GM21367 (cell line): ENCODE measurements around the gene SIDT2.
"Not testable (repeated sequence)": the region's sequence is repeated elsewhere in the genome, so short reads cannot be mapped to it uniquely, and the experiment has no call there.

Source experiments
- ATAC-seq: cut with Tn5 transposase; IDR thresholded peaks from one replicate; pipeline ENCODE4 v1.9.1; 2021; ENCODE audit not compliant: unreplicated experiment

Gene SIDT2

DNA sequence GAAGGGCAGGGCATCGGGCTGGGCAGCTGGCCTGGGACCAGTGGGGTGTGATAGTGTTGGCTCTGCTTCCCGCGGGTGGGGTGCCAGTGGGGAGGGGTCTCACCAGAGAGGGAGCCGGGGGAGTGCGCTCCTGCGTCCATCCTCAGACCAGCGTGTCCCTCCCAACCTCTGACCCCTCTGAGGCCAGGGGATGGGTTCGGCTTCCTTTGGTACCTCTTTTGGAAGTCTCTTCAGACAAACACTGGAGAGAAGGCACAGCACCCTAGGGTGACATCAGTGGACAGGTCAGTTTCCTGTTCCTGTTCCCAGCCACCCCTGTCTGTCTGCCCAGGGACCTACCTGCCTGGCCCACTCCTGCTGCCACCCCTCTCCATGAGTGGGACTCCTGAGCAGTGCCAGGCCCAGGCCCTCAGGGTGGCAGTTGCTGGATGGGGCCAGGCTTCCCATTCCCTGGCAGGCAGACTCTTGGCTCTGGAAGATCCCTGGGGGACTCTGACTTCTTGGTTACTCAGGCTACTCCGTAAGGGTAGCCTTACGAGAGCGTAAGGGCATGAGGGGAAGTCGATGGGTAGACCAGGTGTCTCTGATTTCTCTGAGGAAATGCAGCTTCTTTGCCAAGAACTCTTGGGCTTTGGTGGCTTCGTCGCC, 23.2 kb downstream of the SIDT2 start:
- no peak for ATAC-seq

DNA sequence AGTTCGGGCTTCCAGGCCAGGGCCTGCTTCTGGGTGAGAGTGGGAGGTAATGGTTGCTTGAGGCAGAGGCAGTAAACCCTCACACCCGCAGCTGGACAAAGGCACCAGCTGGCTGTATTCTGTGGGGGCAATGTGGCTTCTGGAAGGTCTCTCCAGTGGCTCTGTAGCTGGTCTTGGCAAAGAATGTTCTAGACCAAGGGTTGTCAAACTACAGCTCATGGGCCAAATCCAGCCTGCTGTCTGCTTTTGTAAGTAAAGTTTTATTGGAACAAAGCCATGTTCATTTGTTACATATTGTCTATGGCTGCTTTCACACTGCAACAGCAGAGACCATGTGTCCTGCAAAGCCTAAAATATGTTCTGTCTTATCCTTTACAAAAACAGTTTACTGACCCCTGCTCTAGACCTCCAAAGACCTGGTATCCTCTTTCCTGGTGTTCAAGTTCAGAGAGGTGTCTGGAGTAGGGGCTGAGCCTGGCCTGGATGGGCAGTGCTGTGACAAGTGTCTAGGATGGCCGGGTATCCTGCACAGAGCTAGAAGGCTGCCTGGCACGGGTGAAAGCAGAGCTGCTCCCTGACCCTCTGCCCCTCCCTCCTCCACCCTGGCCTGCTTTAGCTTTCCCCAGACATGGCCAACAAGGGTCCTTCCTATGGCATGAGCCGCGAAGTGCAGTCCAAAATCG, 24.0 kb downstream of the SIDT2 start:
- no peak for ATAC-seq

DNA sequence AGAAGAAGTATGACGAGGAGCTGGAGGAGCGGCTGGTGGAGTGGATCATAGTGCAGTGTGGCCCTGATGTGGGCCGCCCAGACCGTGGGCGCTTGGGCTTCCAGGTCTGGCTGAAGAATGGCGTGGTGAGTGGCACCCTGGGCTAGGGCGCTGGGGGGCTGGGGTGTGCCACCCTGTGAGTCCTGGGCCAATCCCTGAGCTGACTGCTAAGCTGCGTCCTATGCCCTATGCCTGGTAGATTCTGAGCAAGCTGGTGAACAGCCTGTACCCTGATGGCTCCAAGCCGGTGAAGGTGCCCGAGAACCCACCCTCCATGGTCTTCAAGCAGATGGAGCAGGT, 24.5 kb downstream of the SIDT2 start:
- no peak for ATAC-seq

DNA sequence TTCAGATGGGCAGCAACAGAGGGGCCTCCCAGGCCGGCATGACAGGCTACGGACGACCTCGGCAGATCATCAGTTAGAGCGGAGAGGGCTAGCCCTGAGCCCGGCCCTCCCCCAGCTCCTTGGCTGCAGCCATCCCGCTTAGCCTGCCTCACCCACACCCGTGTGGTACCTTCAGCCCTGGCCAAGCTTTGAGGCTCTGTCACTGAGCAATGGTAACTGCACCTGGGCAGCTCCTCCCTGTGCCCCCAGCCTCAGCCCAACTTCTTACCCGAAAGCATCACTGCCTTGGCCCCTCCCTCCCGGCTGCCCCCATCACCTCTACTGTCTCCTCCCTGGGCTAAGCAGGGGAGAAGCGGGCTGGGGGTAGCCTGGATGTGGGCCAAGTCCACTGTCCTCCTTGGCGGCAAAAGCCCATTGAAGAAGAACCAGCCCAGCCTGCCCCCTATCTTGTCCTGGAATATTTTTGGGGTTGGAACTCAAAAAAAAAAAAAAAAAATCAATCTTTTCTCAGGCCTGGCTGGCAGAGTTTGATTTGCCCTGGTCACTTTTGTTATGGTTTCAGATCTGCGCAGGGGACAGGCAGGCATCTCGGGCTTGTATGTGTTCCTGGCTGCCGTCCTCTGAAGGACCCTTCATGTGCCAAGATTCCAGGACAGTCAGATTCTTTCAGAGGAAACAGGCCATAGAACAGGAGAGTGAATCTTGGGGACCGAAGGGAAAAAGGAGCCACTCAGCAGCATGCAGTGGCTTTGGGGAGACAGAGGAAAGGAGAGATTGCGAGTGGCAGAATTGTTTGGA, 25.9 kb downstream of the SIDT2 start:
- ATAC-seq: no peak

DNA sequence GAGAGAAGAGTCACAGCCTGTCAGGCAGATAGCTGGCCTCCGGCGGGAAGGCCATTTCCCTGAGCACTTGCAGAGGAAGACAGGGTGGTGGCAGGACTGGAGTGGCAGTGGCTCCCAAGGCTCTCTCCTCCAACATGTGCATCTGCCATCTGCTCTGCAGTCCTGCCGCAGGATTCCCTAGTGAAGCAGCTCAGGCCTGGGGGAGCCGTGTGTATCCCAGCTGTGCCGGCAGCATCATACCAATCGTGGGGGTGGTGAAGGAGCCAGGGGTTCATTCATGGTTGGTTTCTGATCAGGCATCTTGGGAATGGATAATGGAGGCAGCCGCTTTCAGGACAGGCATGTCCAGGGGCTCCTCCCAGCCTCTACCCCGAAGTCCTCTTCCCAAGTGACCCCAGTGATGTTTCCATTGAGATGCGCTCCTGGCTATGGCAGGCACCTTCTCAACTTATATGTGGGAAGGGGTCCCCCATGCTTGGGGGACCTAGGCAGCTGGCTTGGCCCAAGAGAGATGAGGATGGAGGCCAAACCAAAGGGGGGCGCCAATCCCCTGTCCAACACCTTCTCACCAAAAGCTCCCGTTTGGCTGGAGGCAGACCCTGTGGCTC, 26.8 kb downstream of the SIDT2 start:
- no peak for ATAC-seq

DNA sequence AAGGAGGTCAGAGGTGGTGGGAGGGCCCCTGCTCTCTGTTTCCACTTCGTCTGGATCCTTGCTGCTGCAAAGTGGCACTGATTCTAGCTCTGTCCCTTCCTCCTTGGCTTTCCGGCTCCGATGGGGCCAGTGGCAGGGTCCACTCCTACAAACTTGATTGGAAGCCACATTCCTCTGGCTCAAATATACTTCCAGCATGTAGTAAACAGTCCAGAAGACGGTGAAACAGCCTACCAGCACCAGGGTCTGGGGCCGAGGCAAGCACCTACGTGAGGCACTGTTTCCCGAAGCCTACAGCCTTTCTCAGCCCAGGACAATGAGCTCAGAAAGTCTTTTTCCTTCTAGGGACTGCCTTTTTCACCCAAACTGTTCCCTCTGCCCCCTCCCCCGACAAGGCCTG, 27.6 kb downstream of the SIDT2 start:
- not testable (repeated sequence) for ATAC-seq

DNA sequence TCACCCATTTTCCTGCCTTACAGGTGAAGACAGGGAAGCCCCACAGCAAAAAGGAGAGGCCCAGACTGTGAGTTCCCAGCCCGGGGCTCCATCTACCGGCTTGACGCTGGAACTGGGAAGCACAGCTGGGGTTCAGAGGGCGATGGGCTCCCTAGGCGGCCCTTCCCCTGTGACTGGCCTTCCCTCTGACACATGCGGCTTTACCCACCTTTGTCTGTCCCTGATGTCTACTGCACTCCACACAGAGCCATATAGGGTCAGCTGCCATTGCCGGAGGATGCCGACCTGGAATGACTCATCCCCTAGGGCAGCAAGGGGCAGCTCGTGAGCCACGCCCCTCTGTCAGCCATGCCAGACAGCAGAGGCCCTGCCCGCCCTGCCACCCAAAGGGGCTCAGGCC, 28.3 kb downstream of the SIDT2 start:
- not testable (repeated sequence) for ATAC-seq

DNA sequence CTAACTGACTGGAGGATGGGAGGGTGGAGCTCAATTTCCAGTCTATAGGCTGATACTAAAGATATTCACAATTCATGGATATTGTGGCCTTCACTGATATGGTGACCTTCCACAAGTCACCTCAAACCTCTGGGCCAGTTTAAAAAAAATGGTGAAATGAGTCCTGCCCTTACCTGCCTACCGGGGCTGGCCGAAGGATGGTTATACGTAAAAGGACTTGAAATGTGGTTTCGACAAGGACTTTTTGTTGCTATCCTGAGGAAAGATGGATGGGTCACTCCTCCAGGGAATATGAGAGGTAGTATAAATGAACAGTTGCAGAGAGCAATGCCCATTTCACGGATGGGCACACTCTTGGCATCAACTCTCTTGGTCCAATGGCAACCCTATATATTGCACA, 28.9 kb downstream of the SIDT2 start:
- not testable (repeated sequence) for ATAC-seq

DNA sequence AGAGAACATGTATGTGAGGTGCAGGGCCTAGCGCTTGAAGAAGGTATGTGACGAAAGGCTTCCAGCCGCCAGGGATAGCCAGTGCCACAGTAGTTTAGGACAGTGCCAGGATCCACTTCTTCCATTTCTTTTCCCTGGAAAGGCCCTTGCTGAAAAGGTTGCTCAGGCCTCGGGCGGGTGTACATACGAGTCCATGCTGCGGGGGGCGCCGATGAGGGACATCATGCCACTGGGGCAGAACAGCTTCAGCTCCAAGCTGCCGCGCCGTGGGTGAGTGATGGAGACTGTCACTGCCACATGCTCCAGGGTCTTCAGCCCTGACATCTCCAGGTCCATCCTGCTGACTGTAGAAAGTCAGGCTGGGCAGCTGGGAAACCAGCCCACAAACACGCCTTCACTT, 30.2 kb downstream of the SIDT2 start:
- ATAC-seq: not testable (repeated sequence)

DNA sequence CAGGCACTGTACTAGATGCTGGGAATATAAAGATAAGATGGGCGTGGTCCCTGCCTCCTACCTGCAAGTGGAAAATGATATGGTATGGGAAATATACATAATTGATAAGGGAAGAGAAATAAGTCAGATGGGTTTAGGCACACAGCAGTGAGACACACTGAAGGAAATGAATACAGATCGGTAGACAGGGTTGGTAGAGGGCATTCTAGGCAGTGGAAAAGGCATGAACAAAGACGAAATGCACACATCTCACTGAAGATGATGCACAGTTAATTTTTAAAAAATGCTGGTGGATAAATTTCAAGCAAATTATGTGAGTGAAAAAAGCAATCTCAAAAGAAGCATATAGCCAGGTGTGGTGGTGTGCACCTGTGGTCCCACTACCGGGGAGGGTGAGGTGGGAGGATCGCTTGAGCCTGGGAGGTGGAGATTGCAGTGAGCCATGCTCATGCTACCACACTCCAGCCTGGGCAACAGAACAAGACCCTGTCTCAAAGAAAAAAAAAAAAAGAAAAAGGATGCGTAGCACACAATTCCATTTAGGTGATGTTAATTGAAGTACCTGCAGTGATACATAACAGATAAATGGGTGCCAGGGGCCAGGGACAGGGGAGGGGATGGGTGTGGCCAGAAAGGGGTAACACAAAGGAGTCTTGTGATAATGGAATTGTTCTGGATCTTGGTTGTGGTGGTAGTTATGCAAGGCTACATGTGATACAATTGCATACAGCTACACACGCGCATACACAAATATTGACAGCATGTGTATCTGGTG, 31.0 kb downstream of the SIDT2 start:
- not testable (repeated sequence) for ATAC-seq

DNA sequence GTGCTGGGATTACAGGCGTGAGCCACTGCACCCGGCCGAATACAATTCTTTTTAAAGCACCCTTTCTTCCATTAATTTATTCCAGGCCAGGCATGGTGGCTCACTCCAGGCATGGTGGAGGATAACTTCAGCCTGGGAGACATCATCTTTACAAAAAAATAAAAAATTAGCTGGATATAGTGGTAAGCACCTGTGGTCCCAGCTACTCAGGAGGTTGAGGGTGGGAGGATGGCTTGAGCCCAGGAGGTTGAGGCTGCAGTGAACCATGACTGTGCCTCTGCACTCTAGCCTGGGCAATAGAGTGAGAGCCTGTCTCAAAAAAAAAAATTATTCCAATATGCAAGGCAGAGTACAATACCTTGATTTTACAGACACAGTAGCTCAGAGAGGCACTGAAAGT, 32.1 kb downstream of the SIDT2 start:
- ATAC-seq: no peak

DNA sequence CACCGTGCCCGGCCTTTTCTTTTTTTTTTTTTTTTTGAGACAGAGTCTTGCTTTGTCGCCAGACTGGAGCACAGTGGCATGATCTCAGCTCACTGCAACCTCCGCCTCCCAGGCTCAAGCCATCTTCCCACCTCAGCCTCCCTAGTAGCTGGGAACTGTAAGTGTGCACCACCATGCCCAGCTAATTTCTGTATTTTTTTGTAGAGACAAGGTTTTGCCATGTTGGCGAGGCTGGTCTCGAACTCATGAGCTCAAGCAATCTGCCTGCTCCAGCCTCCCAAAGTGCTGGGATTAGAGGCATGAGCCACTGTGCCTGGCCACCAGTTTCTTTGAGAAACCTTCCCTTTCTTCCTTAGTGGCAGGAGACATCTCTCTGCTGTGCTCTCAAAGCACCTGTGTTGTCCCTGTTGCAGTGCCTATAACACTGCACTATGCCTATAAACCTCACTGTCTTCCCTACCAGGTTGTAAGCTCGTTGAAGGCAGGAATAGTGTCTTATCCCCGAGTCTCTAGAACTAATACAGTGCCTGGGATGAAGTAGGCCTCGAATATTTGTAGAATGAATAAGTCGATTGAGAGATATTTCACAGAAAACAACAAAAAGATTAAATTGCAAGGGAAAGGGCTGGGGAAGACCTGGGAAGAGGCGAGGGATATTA, 34.3 kb downstream of the SIDT2 start:
- no peak for ATAC-seq

DNA sequence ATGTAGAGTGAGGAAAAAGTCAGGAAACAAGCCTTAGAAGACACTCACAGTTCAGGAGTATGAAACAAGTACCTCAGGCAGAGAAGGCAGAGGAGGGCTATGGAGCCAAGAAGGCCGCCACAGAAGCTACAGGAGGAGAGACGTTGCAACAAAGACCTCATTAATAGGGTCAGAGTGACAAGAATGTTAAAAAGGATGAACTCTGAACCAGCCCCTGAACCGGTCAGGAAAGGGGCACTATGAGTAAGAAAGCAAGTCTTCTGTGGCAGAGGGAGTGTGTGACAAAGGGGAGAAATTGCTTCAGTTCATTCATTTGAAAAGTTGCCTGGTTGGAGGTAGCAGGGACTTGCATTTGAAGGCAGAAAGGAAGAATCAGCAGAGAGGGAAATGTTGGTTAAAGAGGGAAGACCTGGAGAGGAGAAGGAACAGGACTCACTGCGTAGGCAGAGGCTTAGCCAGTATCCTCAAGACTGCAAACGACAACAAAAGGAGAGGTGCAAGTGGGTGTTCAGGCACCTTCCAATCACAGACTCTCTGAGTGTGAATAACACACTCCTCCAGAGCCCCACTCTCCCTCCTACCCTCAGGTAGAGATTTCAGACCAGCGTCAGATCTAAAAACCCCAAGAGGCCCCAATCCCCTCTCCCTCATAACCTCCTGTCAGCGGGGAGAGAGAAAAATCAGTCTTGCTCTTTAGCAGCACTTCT, 36.0 kb downstream of the SIDT2 start:
- ATAC-seq: no peak

DNA sequence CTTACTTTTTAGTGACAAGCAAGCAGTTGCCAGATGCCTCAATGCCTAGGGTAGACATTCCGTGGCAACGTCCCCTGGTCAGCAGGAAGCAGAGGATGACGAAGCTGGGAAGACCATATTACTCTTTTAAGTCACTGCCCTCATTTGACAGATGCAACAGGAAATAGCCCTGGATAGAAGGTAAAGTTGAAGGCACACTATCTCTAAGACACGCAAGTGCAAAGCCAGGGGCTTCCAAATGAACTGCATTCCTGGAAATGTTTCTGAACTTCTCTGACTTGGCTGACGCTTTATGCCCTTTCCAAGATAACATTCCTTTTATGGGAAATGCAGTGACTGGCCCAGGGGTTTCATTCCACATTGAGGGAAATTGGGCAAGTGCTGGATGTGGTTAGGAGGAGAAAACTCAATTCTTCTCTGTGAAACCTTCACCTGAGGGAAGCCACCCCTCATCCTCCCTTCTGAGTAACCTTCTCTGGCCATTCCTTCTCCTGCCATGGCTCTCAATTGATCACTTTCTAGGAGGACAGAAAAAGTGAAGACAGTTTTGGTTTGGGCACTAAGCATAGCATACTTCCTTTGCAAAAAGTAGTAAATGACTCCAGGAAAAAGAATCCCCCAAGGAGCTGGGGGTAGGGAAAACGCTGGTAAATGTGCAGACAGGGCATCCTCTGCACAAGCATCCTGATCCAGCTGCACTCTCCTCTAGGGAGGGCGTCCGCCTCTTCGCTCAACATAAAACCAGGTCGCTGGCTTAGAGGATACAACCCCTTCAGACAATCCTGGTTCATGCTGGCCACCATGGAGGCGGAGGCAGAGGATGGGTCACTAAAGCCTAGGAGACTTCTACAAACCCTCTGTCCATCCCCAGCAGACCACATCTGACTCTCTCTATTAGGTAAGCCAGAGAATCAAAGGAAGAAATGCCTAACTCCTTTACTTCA, 38.9 kb downstream of the SIDT2 start:
- ATAC-seq: no peak

DNA sequence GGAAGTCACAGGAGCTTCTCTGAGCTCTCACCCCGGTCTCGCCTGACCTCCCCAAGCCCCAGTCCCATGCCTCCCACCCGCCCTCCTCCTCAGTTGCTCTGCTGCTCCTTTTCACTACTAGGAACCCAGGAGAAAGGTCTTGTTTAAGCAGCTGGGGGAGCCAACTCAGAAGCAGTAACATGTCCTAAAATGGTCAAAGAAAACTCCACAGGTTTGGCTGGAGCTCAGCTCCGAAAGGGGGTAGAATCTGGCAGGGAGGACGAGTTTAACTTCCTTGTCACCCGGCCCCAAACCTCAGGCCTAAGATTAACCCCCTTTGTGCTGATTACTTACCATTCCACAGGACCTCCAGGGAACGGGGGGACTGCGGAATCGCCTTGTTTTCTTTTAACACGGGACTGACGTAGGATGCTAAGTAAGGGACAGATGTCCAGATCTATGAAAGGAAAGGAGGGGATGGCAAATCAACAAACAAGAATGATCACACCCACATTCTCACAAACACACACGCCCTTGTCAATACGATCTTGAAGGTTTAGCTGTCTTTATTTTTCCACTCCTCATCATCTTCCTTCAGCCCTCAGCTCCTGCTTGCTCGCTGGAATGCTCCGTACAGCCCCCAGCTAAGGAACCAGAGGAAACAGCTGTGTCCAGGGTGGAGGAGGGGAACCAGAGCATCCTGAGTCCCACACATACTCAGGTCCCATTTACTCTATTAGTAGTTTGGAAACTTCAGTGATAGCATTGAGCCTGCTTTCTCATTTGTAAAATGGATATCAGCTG, 39.8 kb downstream of the SIDT2 start:
- ATAC-seq: no peak

DNA sequence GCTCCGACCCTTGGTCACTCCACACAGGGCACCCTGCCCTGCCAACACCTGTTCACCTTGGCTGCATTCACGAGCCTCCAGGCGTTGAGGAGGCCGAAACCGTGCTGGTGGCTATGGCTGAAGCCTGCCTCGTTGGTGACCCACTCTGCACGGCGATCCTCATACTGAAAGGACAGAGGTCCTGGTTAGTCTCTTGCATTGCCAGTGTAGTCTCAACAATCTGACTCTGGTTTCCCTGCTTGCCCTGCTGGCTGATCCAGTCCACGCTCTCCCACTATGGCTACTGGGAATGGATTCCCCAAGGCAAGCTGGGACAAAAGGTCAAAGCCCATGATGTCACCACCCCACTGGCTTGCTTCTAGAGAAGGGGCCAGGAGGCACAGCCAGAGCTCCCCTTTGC, 40.5 kb downstream of the SIDT2 start:
- ATAC-seq: no peak

DNA sequence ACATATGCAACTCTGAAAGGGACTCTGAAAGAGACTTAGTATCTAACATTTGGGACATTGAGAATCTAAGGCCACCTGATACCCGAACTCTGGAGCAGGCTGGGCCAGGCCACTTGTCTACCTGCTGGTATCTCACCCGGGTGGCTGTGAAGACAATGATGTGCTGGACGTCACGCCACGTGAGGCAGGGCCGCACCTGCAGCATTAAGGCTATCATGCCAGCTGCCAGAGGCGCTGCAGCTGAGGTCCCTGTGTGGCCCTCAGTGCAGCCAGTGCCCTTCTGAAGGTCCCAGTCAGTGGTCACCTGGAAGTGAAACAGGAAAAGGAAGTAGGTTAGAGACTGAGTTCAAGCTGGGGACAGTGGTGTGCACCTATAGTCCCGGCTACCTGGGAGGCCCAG, 40.9 kb downstream of the SIDT2 start:
- ATAC-seq: no peak

DNA sequence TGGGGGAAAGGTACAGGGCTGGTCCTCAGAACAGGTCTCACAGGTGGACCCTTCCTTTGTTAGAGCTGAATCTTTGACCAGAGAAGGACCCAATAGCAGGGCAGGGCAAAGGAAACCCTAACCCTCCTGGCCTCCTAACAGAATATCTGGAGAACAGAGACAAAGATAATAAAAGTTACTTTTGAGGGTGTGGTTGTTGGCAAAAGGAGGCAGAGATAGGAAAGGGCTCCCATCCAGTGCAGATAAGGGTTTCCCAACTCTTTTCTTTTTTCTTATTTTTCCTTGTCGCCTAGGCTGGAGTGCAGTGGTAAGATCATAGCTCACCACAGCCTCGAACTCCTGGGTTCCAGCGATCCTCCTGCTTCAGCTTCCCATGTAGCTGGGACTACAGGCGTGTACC, 41.5 kb downstream of the SIDT2 start:
- ATAC-seq: no peak
